GM18867 (cell line): ENCODE results near the gene ADGB.

Experiments
- ATAC-seq: cut with Tn5 transposase; IDR thresholded peaks from one replicate; pipeline ENCODE4 v1.9.1; 2021; ENCODE audit warnings: mild to moderate bottlenecking, moderate library complexity; ENCODE audit not compliant: unreplicated experiment

ADGB gene

DNA sequence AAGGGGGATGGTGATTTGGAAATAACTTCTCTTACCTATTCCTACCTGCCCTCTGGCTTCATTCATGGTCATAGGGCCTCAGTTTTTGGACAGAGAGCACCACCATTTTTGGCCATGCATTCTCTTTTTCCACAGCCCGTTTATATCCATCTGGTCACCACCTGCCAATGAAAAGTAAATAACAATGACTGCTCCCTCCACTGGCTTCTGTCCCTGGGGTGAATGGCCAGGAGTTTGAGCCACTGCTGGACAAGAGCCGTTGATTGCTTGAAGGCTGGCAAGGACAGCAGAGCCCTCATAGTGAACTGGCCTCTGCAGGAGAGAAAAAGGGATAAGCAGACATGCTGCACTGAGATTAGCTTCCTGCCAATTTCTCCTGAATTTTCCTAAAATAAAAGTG lies 261.8 kb downstream of the ADGB start:
- ATAC-seq = no peak

DNA sequence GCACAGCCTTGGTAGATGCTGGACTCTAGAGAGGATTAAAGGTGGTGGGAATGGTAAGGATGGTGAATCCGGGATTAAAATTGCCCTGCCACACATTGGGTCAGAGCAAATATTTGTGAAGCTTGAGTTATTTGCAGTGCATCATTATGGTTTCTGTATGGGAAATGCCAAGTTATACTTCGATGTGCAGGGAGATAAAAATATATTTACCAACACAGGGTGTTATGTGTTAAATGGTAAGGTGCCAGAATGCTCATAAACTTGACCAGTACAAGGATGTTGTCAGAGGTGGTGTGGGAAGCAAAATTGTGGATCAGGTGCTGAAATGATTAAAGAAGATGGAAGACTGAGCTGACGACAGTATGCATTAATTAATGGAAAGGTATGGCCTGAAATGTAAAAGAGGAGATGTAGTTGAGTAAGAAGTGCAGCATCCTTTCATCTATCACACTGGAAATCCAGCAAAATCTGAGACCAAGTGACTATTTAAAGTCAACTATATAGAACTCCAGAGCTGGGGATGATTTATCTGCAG lies 262.3 kb downstream of the ADGB start:
- ATAC-seq = no peak

DNA sequence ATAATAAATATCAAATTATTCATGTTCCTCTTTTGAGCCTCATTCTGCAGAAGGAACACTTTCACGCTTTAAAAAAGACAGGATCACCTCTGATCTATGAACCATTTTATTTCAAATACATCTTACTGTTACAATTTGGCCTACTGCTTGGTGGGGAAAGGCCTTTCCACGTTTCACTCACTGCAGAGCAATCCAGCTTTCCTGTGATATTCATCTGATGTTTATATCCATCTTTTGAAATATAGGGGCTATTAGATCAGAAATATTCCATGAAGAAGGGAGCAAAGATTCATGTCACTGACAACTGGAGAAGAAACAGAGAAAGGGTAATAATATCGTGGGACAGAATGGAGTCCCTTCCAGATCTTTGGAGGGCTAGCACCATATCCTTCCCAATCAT lies 262.9 kb downstream of the ADGB start:
- ATAC-seq = no peak

DNA sequence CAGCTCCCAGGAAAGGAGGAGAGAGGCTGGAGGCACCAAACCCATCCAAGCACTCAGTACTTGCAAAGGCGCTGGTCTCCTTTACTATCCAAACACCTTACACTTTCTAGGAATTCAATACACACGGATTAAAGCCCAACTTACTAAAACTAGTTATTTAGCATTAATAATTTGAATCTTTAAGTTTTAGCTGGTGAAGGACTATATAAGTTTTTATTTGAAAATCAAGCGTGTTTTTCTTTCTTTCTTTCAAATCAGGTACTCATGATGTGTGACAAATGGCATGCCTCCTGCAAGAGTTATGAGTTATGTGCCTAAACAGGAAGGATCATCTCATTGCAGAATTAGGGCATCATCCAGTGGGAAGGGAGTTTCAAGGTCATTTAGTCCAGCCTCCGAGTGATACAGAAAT lies 263.7 kb downstream of the ADGB start:
- no peak for ATAC-seq

DNA sequence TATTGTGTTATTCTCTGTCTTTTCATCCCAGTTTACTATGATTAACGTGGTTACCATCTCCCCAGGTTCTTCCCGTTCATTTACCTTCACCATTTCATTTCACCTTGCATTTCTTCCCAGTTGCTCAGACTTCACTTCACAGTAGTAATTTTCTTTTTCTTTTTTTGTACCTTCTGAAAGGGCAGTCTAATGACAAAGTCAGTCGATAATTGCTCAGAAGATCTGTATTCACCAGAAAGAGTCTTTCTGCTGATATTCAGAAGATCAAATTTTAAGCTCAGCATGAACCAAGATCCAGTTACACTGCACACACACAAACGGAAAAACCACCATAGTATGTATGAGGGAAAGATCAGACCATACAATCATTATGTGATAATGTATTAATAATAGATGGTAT lies 265.5 kb downstream of the ADGB start:
- no peak for ATAC-seq

DNA sequence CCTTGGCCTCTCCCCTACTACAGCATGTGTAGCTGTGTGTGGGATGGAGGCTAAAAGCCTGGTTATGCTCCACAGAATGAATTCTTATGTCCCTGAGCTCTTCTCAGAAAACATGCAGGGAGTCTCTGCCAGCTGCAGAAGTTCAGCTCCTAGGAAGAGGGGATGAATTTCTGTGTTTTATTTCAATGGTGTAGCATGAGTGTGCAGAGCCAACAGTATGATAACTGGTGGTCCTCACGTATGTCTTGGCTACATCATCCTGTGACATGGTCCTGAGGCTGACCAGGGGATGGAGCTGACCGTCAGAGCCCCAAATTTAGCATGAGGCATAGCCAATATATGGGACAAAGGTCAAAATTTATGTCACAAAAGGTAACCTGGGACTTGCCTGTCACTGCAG lies 266.1 kb downstream of the ADGB start:
- ATAC-seq = no peak
